ENCODE data around the gene ACTR2.

The ACTR2 gene

GRCh38 chr2:65277118-65277517 is 49.5 kb downstream of the ACTR2 start:
- no peak overlapping the region for H2BK120ac ChIP-seq (ENCODE audit: low read depth, low read length)
- no peaks in the 10 kb centered on the region for H3K27me3 ChIP-seq (ENCODE audit: control insufficient read depth in 3 of 3, insufficient read depth in 3 of 3, low read depth in 1 of 3, low read length in 3 of 3)
- WGBS, 2 donors (ENCODE audit: extremely low coverage in 2 of 2, insufficient read length in 2 of 2, insufficient replicate concordance in 1 of 2): no CpG with 5 or more reads among the region's 3 CpGs
- no peak overlapping the region for H2BK12ac ChIP-seq (ENCODE audit: low read length)
- H3K9ac ChIP-seq (ENCODE audit: low read depth, low read length, poor library complexity): no peak overlapping the region
- no peak overlapping the region for H2BK5ac ChIP-seq (ENCODE audit: low read length)
- no peak overlapping the region for H3K4me3 ChIP-seq (ENCODE audit: low read length in 2 of 2)
- no peak overlapping the region for H3K14ac ChIP-seq (ENCODE audit: low read length)
- no peak overlapping the region for H3K4me2 ChIP-seq (ENCODE audit: insufficient read depth, low read length, poor library complexity, severe bottlenecking)
- no peak overlapping the region for H4K91ac ChIP-seq (ENCODE audit: low read depth, low read length, poor library complexity)
- no peaks in the 10 kb centered on the region for H3K79me1 ChIP-seq (ENCODE audit: low read depth, low read length)
- no peak overlapping the region for H3K23ac ChIP-seq (ENCODE audit: low read depth, low read length, poor library complexity)
- DNase-seq (ENCODE audit: low spot score): no peak
- H4K8ac ChIP-seq (ENCODE audit: low read depth, low read length): no peak overlapping the region
- peaks cover 0 to 12% of the 10 kb centered on the region in 2 donors for H3K36me3 ChIP-seq (replicated peaks in 1 of 2; ENCODE audit: control insufficient read depth in 2 of 2, insufficient read depth in 2 of 2, low read length in 2 of 2)
- peak overlapping the region; percentile 26 for H3K27ac ChIP-seq (replicated peaks; ENCODE audit: low read length)
- peaks cover 18 to 27% of the 10 kb centered on the region in 2 donors for H3K4me1 ChIP-seq (ENCODE audit: control insufficient read depth in 2 of 2, insufficient read depth in 1 of 2, low read depth in 1 of 2, low read length in 2 of 2)
- no peaks in the 10 kb centered on the region for H3K9me3 ChIP-seq (replicated peaks in 1 of 2; ENCODE audit: control insufficient read depth in 2 of 2, insufficient read depth in 1 of 2, low read depth in 1 of 2, low read length in 2 of 2)
- no peak overlapping the region for H2BK15ac ChIP-seq (ENCODE audit: low read length)
- no peak overlapping the region for H3K18ac ChIP-seq (ENCODE audit: low read length)
- no peak overlapping the region for H2AK5ac ChIP-seq (ENCODE audit: low read depth, low read length)
- H3K4ac ChIP-seq (ENCODE audit: low read length): no peak overlapping the region
- H2AFZ ChIP-seq (ENCODE audit: low read length): no peak overlapping the region

GRCh38 chr2:65277791-65278483 is 50.3 kb downstream of the ACTR2 start:
- peaks cover 20 to 32% of the 10 kb centered on the region in 2 donors for H3K4me1 ChIP-seq (ENCODE audit: control insufficient read depth in 2 of 2, insufficient read depth in 1 of 2, low read depth in 1 of 2, low read length in 2 of 2)
- H3K14ac ChIP-seq (ENCODE audit: low read length): no peak overlapping the region
- H3K27ac ChIP-seq (replicated peaks; ENCODE audit: low read length): no peak overlapping the region
- no peak overlapping the region for H2AK5ac ChIP-seq (ENCODE audit: low read depth, low read length)
- DNase-seq (ENCODE audit: low spot score): no peak
- H2BK5ac ChIP-seq (ENCODE audit: low read length): no peak overlapping the region
- H3K36me3 ChIP-seq (replicated peaks in 1 of 2; ENCODE audit: control insufficient read depth in 2 of 2, insufficient read depth in 2 of 2, low read length in 2 of 2): peaks cover 0 to 3% of the 10 kb centered on the region in 2 donors
- no peak overlapping the region for H4K8ac ChIP-seq (ENCODE audit: low read depth, low read length)
- no peak overlapping the region for H2BK120ac ChIP-seq (ENCODE audit: low read depth, low read length)
- no peak overlapping the region for H3K4me2 ChIP-seq (ENCODE audit: insufficient read depth, low read length, poor library complexity, severe bottlenecking)
- H2BK12ac ChIP-seq (ENCODE audit: low read length): no peak overlapping the region
- H4K91ac ChIP-seq (ENCODE audit: low read depth, low read length, poor library complexity): no peak overlapping the region
- H2BK15ac ChIP-seq (ENCODE audit: low read length): no peak overlapping the region
- H2AFZ ChIP-seq (ENCODE audit: low read length): peak overlapping the region; percentile 46
- H3K27me3 ChIP-seq (ENCODE audit: control insufficient read depth in 3 of 3, insufficient read depth in 3 of 3, low read depth in 1 of 3, low read length in 3 of 3): no peaks in the 10 kb centered on the region
- H3K4ac ChIP-seq (ENCODE audit: low read length): no peak overlapping the region
- no CpG with 5 or more reads among the region's 5 CpGs for WGBS, 2 donors (ENCODE audit: extremely low coverage in 2 of 2, insufficient read length in 2 of 2, insufficient replicate concordance in 1 of 2)
- H3K23ac ChIP-seq (ENCODE audit: low read depth, low read length, poor library complexity): no peak overlapping the region
- no peak overlapping the region for H3K9ac ChIP-seq (ENCODE audit: low read depth, low read length, poor library complexity)
- no peaks in the 10 kb centered on the region for H3K79me1 ChIP-seq (ENCODE audit: low read depth, low read length)
- H3K4me3 ChIP-seq (ENCODE audit: low read length in 2 of 2): no peak overlapping the region
- no peak overlapping the region for H3K18ac ChIP-seq (ENCODE audit: low read length)
- no peaks in the 10 kb centered on the region for H3K9me3 ChIP-seq (replicated peaks in 1 of 2; ENCODE audit: control insufficient read depth in 2 of 2, insufficient read depth in 1 of 2, low read depth in 1 of 2, low read length in 2 of 2)

- Histone ChIP-seq H4K8ac (ENCODE audit: low read depth, low read length) (no peak overlapping the region), H3K27ac (replicated peaks; ENCODE audit: low read length) (no peak overlapping the region), H3K4ac (ENCODE audit: low read length) (no peak overlapping the region), H2AFZ (ENCODE audit: low read length) (peak overlapping the region; percentile 46), H2BK12ac (ENCODE audit: low read length) (no peak overlapping the region), H3K27me3 (ENCODE audit: control insufficient read depth in 3 of 3, insufficient read depth in 3 of 3, low read depth in 1 of 3, low read length in 3 of 3) (no peaks in the 10 kb centered on the region), H4K91ac (ENCODE audit: low read depth, low read length, poor library complexity) (no peak overlapping the region), H3K4me3 (ENCODE audit: low read length in 2 of 2) (no peak overlapping the region), H3K18ac (ENCODE audit: low read length) (no peak overlapping the region), H3K79me1 (ENCODE audit: low read depth, low read length) (no peaks in the 10 kb centered on the region), H3K14ac (ENCODE audit: low read length) (no peak overlapping the region), H2BK5ac (ENCODE audit: low read length) (no peak overlapping the region), H3K4me2 (ENCODE audit: insufficient read depth, low read length, poor library complexity, severe bottlenecking) (no peak overlapping the region), H2BK15ac (ENCODE audit: low read length) (no peak overlapping the region), H3K4me1 (ENCODE audit: control insufficient read depth in 2 of 2, insufficient read depth in 1 of 2, low read depth in 1 of 2, low read length in 2 of 2) (peaks cover 20 to 32% of the 10 kb centered on the region in 2 donors), H2BK120ac (ENCODE audit: low read depth, low read length) (no peak overlapping the region), H2AK5ac (ENCODE audit: low read depth, low read length) (no peak overlapping the region), H3K9ac (ENCODE audit: low read depth, low read length, poor library complexity) (no peak overlapping the region), H3K23ac (ENCODE audit: low read depth, low read length, poor library complexity) (no peak overlapping the region), H3K9me3 (replicated peaks in 1 of 2; ENCODE audit: control insufficient read depth in 2 of 2, insufficient read depth in 1 of 2, low read depth in 1 of 2, low read length in 2 of 2) (no peaks in the 10 kb centered on the region), H3K36me3 (replicated peaks in 1 of 2; ENCODE audit: control insufficient read depth in 2 of 2, insufficient read depth in 2 of 2, low read length in 2 of 2) (no peaks in the 10 kb centered on the region)
- no peak for DNase-seq (ENCODE audit: low spot score)
- WGBS, 2 donors (ENCODE audit: extremely low coverage in 2 of 2, insufficient read length in 2 of 2, insufficient replicate concordance in 1 of 2): no CpG with 5 or more reads among the region's 6 CpGs
Observed at GRCh38 chr2:65278531-65278981, 50.9 kb downstream of the ACTR2 start.

GRCh38 chr2:65279756-65280155 is 52.1 kb downstream of the ACTR2 start:
- Histone ChIP-seq H3K27ac (replicated peaks; ENCODE audit: low read length) (no peak overlapping the region), H4K91ac (ENCODE audit: low read depth, low read length, poor library complexity) (no peak overlapping the region), H3K14ac (ENCODE audit: low read length) (no peak overlapping the region), H4K8ac (ENCODE audit: low read depth, low read length) (no peak overlapping the region), H3K4ac (ENCODE audit: low read length) (no peak overlapping the region), H3K9ac (ENCODE audit: low read depth, low read length, poor library complexity) (no peak overlapping the region), H3K36me3 (replicated peaks in 1 of 2; ENCODE audit: control insufficient read depth in 2 of 2, insufficient read depth in 2 of 2, low read length in 2 of 2) (no peaks in the 10 kb centered on the region), H2AFZ (ENCODE audit: low read length) (no peak overlapping the region), H3K4me3 (ENCODE audit: low read length in 2 of 2) (no peak overlapping the region), H3K9me3 (replicated peaks in 1 of 2; ENCODE audit: control insufficient read depth in 2 of 2, insufficient read depth in 1 of 2, low read depth in 1 of 2, low read length in 2 of 2) (no peaks in the 10 kb centered on the region), H3K4me1 (ENCODE audit: control insufficient read depth in 2 of 2, insufficient read depth in 1 of 2, low read depth in 1 of 2, low read length in 2 of 2) (peaks cover 20 to 32% of the 10 kb centered on the region in 2 donors), H3K23ac (ENCODE audit: low read depth, low read length, poor library complexity) (no peak overlapping the region), H3K27me3 (ENCODE audit: control insufficient read depth in 3 of 3, insufficient read depth in 3 of 3, low read depth in 1 of 3, low read length in 3 of 3) (no peaks in the 10 kb centered on the region), H3K79me1 (ENCODE audit: low read depth, low read length) (no peaks in the 10 kb centered on the region), H3K18ac (ENCODE audit: low read length) (no peak overlapping the region), H3K4me2 (ENCODE audit: insufficient read depth, low read length, poor library complexity, severe bottlenecking) (no peak overlapping the region), H2BK12ac (ENCODE audit: low read length) (no peak overlapping the region), H2BK5ac (ENCODE audit: low read length) (no peak overlapping the region), H2BK120ac (ENCODE audit: low read depth, low read length) (no peak overlapping the region), H2AK5ac (ENCODE audit: low read depth, low read length) (no peak overlapping the region), H2BK15ac (ENCODE audit: low read length) (no peak overlapping the region)
- no CpG with 5 or more reads among the region's 6 CpGs for whole genome bisulfite sequencing, 2 donors (ENCODE audit: extremely low coverage in 2 of 2, insufficient read length in 2 of 2, insufficient replicate concordance in 1 of 2)
- no peak for DNase-seq (ENCODE audit: low spot score)
